Caco-2 (cell line): ENCODE measurements around the gene CPEB1. TPM values are rescaled to one million over a fixed set of nuclear protein-coding genes. Genes with fewer than 3 reads are reported as not detected.

Source experiments
- BruUV-seq: library from RNA; stranded (reverse); fragments of 400-500 nt; replicated peaks from 2 replicates; lab custom pipeline; 2021; lab: Mats Ljungman, UMichigan
- CTCF ChIA-PET: fragments of 300-600 bp; sonication (Branson Sonifier 250); formaldehyde crosslinking; loops from one replicate; lab custom pipeline; 2022; ENCODE audit warnings: antibody characterized with exemption; lab: Charles Lee
- POLR2A ChIA-PET: fragments of 300-600 bp; sonication (Branson Sonifier 250); formaldehyde crosslinking; loops from one replicate; lab custom pipeline; 2022; ENCODE audit warnings: antibody characterized with exemption; lab: Charles Lee
- DNase-seq, 2 experiments: peaks; one replicate each; pipeline versions ENCODE4 v3.0.0 to v3.0.0-alpha.2; 2020 to 2022
- H3K27me3 ChIP-seq: replicated peaks from 2 replicates; pipeline ENCODE4 v1.6.0; 2011; ENCODE audit warnings: low read length; ENCODE audit not compliant: control insufficient read depth, insufficient read depth
- H3K36me3 ChIP-seq: 2 replicates; pipeline ENCODE4 v1.5.1; 2011; ENCODE audit warnings: low read length; ENCODE audit not compliant: control insufficient read depth, insufficient read depth
- H3K4me1 ChIP-seq: fragments of 250-450 bp; sonication (Bioruptor Pico); 2 replicates; pipeline ENCODE4 v1.5.1; 2020; ENCODE audit warnings: mild to moderate bottlenecking
- H3K4me3 ChIP-seq: 2 replicates; pipeline ENCODE4 v1.5.1; 2011; ENCODE audit warnings: low read depth, mild to moderate bottlenecking, control low read depth, low read length
- H3K9me3 ChIP-seq: fragments of 250-450 bp; sonication (Bioruptor Pico); 2 replicates; pipeline ENCODE4 v1.5.1; 2020; ENCODE audit warnings: mild to moderate bottlenecking, moderate library complexity
- H3K27ac Mint-ChIP-seq: one replicate; pipeline ENCODE4 v1.8.0; 2022; ENCODE audit warnings: mixed read lengths; ENCODE audit not compliant: unreplicated experiment
- H3K27me3 Mint-ChIP-seq: one replicate; pipeline ENCODE4 v1.8.0; 2022; ENCODE audit warnings: mixed read lengths; ENCODE audit not compliant: insufficient read depth, unreplicated experiment
- H3K36me3 Mint-ChIP-seq: one replicate; pipeline ENCODE4 v1.8.0; 2022; ENCODE audit warnings: mild to moderate bottlenecking, mixed read lengths; ENCODE audit not compliant: insufficient read depth, unreplicated experiment
- H3K4me1 Mint-ChIP-seq: one replicate; pipeline ENCODE4 v1.8.0; 2022; ENCODE audit warnings: low read depth, mixed read lengths; ENCODE audit not compliant: unreplicated experiment
- H3K4me3 Mint-ChIP-seq: one replicate; pipeline ENCODE4 v1.8.0; 2022; ENCODE audit warnings: mild to moderate bottlenecking, moderate library complexity, mixed read lengths; ENCODE audit not compliant: unreplicated experiment
- H3K9me3 Mint-ChIP-seq: one replicate; pipeline ENCODE4 v1.8.0; 2022; ENCODE audit warnings: mixed read lengths; ENCODE audit not compliant: unreplicated experiment
- CTCF ChIP-seq, 2 experiments: fragments of 200-600 bp in 1 of 2; IDR thresholded peaks; 1 replicate in 1 of 2; 2 replicates in 1 of 2; pipeline versions ENCODE4 v1.5.1 to v1.8.0; 2011 to 2022; ENCODE audit warnings: antibody characterized with exemption in 1 of 2, control low read depth in 1 of 2, inconsistent platforms in 1 of 2, low read depth in 1 of 2, low read length in 1 of 2, mild to moderate bottlenecking in 1 of 2, moderate library complexity in 1 of 2; ENCODE audit not compliant: insufficient read depth in 1 of 2, severe bottlenecking in 1 of 2, unreplicated experiment in 1 of 2
- intact Hi-C: fragments of 100-400 bp; cut with micrococcal nuclease; formaldehyde crosslinking; loops from one replicate; pipeline ENCODE4 v1.10.0; 2022; ENCODE audit not compliant: unreplicated experiment
- total RNA-seq: library from RNA; stranded (reverse); gene quantifications from 2 replicates; pipeline ENCODE4 v1.2.3, GENCODE V29; 2022

The CPEB1 gene
- total RNA-seq, 1 experiment from 2014 or later: 0.82 TPM

GRCh38 chr15:82599862-82600261 lies 47.3 kb downstream of the CPEB1 start:
- Histone ChIP-seq H3K9me3 (no peaks in the 10 kb centered on the region), H3K27me3 (no peaks in the 10 kb centered on the region), H3K4me1 (no peaks in the 10 kb centered on the region), H3K4me3 (no peak overlapping the region), H3K36me3 (no peaks in the 10 kb centered on the region)
- no peak for DNase-seq
- Mint-ChIP-seq H3K36me3 (no peaks in the 10 kb centered on the region), H3K27me3 (peaks cover 5% of the 10 kb centered on the region), H3K4me3 (no peak overlapping the region), H3K27ac (no peak overlapping the region), H3K9me3 (peaks cover 9% of the 10 kb centered on the region), H3K4me1 (peaks cover 5% of the 10 kb centered on the region)
- intact Hi-C loops: no loop called here
- no peak for TF ChIP-seq CTCF (IDR thresholded peaks at IDR 0.05; ENCODE audit: insufficient read depth in 1 of 2, low read depth in 1 of 2, low read length in 1 of 2, severe bottlenecking in 1 of 2, unreplicated experiment in 1 of 2)
- no TSS peak for BruUV-seq
- POLR2A ChIA-PET: no interaction called here
- CTCF ChIA-PET: no interaction called here

- no peak for DNase-seq
- H3K9me3 Mint-ChIP-seq: peaks cover 9% of the 10 kb centered on the region
- Histone ChIP-seq H3K9me3 (no peaks in the 10 kb centered on the region), H3K4me3 (no peak overlapping the region), H3K27me3 (no peaks in the 10 kb centered on the region), H3K36me3 (no peaks in the 10 kb centered on the region), H3K4me1 (no peaks in the 10 kb centered on the region)
- TF ChIP-seq CTCF (IDR thresholded peaks at IDR 0.05; ENCODE audit: insufficient read depth in 1 of 2, low read depth in 1 of 2, low read length in 1 of 2, severe bottlenecking in 1 of 2, unreplicated experiment in 1 of 2): no peak
- BruUV-seq: no TSS peak
- intact Hi-C loops: no loop called here
- H3K27ac Mint-ChIP-seq: no peak overlapping the region
- no peaks in the 10 kb centered on the region for H3K36me3 Mint-ChIP-seq
- H3K27me3 Mint-ChIP-seq: peaks cover 3% of the 10 kb centered on the region
- ChIA-PET POLR2A (no interaction called here), CTCF (no interaction called here)
- peaks cover 5% of the 10 kb centered on the region for H3K4me1 Mint-ChIP-seq
- H3K4me3 Mint-ChIP-seq: no peak overlapping the region
Measured at GRCh38 chr15:82597815-82598214, 49.3 kb downstream of the CPEB1 start.

- ChIA-PET CTCF (no interaction called here), POLR2A (no interaction called here)
- Mint-ChIP-seq H3K4me1 (peaks cover 5% of the 10 kb centered on the region), H3K4me3 (no peak overlapping the region), H3K27ac (no peak overlapping the region), H3K36me3 (no peaks in the 10 kb centered on the region), H3K9me3 (peaks cover 7% of the 10 kb centered on the region), H3K27me3 (peaks cover 3% of the 10 kb centered on the region)
- no peak for DNase-seq
- no peaks in the 10 kb centered on the region for H3K36me3 ChIP-seq
- intact Hi-C loops: no loop called here
- H3K27me3 ChIP-seq: no peaks in the 10 kb centered on the region
- no TSS peak for BruUV-seq
- no peaks in the 10 kb centered on the region for H3K9me3 ChIP-seq
- TF ChIP-seq CTCF (IDR thresholded peaks at IDR 0.05; ENCODE audit: insufficient read depth in 1 of 2, low read depth in 1 of 2, low read length in 1 of 2, severe bottlenecking in 1 of 2, unreplicated experiment in 1 of 2): no peak
- H3K4me3 ChIP-seq: no peak overlapping the region
- no peaks in the 10 kb centered on the region for H3K4me1 ChIP-seq
Measured at GRCh38 chr15:82595766-82596165, 51.4 kb downstream of the CPEB1 start.
